SK-N-SH treated with all-trans-retinoic acid at 6 μM for 48 hours (cell line): Measurements from ENCODE around the gene ARHGEF1.

Source experiments
- CSDC2 ChIP-seq: fragments of 250-450 bp; sonication (Bioruptor Pico); IDR thresholded peaks from 2 replicates; pipeline ENCODE4 v1.5.0; 2020; ENCODE audit warnings: mild to moderate bottlenecking, moderate library complexity
- RARB ChIP-seq: fragments of 250-450 bp; sonication (Bioruptor Pico); IDR thresholded peaks from 2 replicates; pipeline ENCODE4 v1.8.0; 2021; ENCODE audit warnings: mild to moderate bottlenecking, moderate library complexity
- ZC3H10 ChIP-seq: fragments of 250-450 bp; sonication (Bioruptor Pico); IDR thresholded peaks from 2 replicates; pipeline ENCODE4 v1.5.1; 2021; ENCODE audit warnings: mild to moderate bottlenecking, moderate library complexity

GRCh38 chr19:41903193-41903953 is 20.4 kb downstream of the ARHGEF1 start:
- TF ChIP-seq CSDC2 (CRISPR knock-in tag), result no peak
- no peak for TF ChIP-seq RARB (CRISPR knock-in tag)
- TF ChIP-seq ZC3H10, result no peak
